HepG2 (cell line): ENCODE data around the gene FHIT. TPM values are rescaled to one million over a fixed set of nuclear protein-coding genes. Genes with fewer than 3 reads are reported as not detected.

Source experiments
- ATAC-seq: fragments of 200-7000 bp; cut with Tn5 transposase; 3 replicates; pipeline ENCODE4 v1.9.1; 2020; ENCODE audit warnings: mild to moderate bottlenecking, moderate library complexity
- BruUV-seq: library from RNA; stranded (reverse); fragments of 400-500 nt; replicated peaks from 2 replicates; lab custom pipeline; 2021; lab: Mats Ljungman, UMichigan
- CTCF ChIA-PET: fragments of 300-600 bp; formaldehyde crosslinking; extraction: SDS; loops from one replicate; lab custom pipeline; 2021; ENCODE audit warnings: low total read pairs, inconsistent platforms, low intra/inter-chr PET ratio; lab: Yijun Ruan, JAX
- POLR2A ChIA-PET: fragments of 350-600 bp; sonication (Branson Sonifier 250); formaldehyde crosslinking; loops from one replicate; lab custom pipeline; 2020; ENCODE audit warnings: antibody characterized with exemption, inconsistent platforms; lab: Yijun Ruan, JAX
- DNase-seq: peaks from one replicate; pipeline ENCODE4 v3.0.0-alpha.2; 2015; ENCODE audit warnings: low spot score
- FAIRE-seq: peaks from 3 replicates; lab custom pipeline; 2011; peaks lifted over from hg19 to GRCh38; lab: Jason Lieb, UNC
- H2AFZ ChIP-seq: one replicate; pipeline ENCODE4 v1.6.1; 2011; ENCODE audit warnings: low read length, inconsistent platforms
- H3K27ac ChIP-seq: fragments of 300-600 bp; 3 replicates; pipeline ENCODE4 v1.8.0; 2011; ENCODE audit warnings: mixed run types, mild to moderate bottlenecking, mixed read lengths, low read length, inconsistent platforms; ENCODE audit not compliant: insufficient read depth; ENCODE audit errors: extremely low read length
- H3K27me3 ChIP-seq, 2 experiments: fragments of 200-600 bp in 1 of 2; 2 replicates in 1 of 2; 3 replicates in 1 of 2; pipeline versions ENCODE4 v1.6.0 to v1.8.0; 2011; ENCODE audit warnings: low read length in 2 of 2, mild to moderate bottlenecking in 2 of 2, moderate library complexity in 2 of 2, inconsistent platforms in 1 of 2; ENCODE audit not compliant: insufficient read depth in 2 of 2, control insufficient read depth in 1 of 2
- H3K36me3 ChIP-seq, 2 experiments: fragments of 200-600 bp in 1 of 2; replicated peaks in 1 of 2; 2 replicates in 1 of 2; 3 replicates in 1 of 2; pipeline versions ENCODE4 v1.5.1 to v1.8.0; 2011; ENCODE audit warnings: low read length in 2 of 2, inconsistent platforms in 1 of 2; ENCODE audit not compliant: insufficient read depth in 2 of 2, control insufficient read depth in 1 of 2
- H3K4me1 ChIP-seq: 2 replicates; pipeline ENCODE4 v1.5.1; 2012; ENCODE audit warnings: low read length, inconsistent platforms; ENCODE audit not compliant: insufficient read depth
- H3K4me2 ChIP-seq: 2 replicates; pipeline ENCODE4 v1.6.0; 2011; ENCODE audit warnings: low read depth, low read length, inconsistent platforms
- H3K4me3 ChIP-seq, 3 experiments: fragments of 200-600 bp in 1 of 3; sonication (generic), shearing (Covaris generic) in 1 of 3; replicated peaks in 1 of 3; 2 replicates each; pipeline ENCODE4 v1.5.1; 2011 to 2016; ENCODE audit warnings: low read length in 3 of 3, inconsistent platforms in 2 of 3, low read depth in 2 of 3, mild to moderate bottlenecking in 2 of 3, control low read depth in 1 of 3, mixed read lengths in 1 of 3; ENCODE audit not compliant: insufficient read depth in 1 of 3
- H3K79me2 ChIP-seq: one replicate; pipeline ENCODE4 v1.6.1; 2011; ENCODE audit warnings: low read length, inconsistent platforms; ENCODE audit not compliant: insufficient read depth
- H3K9ac ChIP-seq: 2 replicates; pipeline ENCODE4 v1.6.0; 2011; ENCODE audit warnings: mild to moderate bottlenecking, low read depth, low read length, inconsistent platforms; ENCODE audit not compliant: insufficient read depth
- H3K9me3 ChIP-seq: 2 replicates; pipeline ENCODE4 v1.5.1; 2012; ENCODE audit warnings: mild to moderate bottlenecking, low read length
- H4K20me1 ChIP-seq: 2 replicates; pipeline ENCODE4 v1.6.0; 2011; ENCODE audit warnings: inconsistent platforms, mild to moderate bottlenecking, low read length, moderate library complexity; ENCODE audit not compliant: insufficient read depth
- CREBL2 ChIP-seq: sonication (generic); formaldehyde crosslinking; IDR thresholded peaks from 2 replicates; pipeline ENCODE4 v1.8.1; 2023; ENCODE audit warnings: missing genetic modification reagents, mild to moderate bottlenecking, borderline replicate concordance
- EZH2 ChIP-seq: conservative IDR thresholded peaks from 2 replicates; pipeline ENCODE4 v1.6.1; 2012; ENCODE audit warnings: mild to moderate bottlenecking, low read depth, low read length, moderate library complexity
- FOXO1 ChIP-seq: sonication (generic); formaldehyde crosslinking; IDR thresholded peaks from 2 replicates; pipeline ENCODE4 v1.4.0; 2020; ENCODE audit warnings: missing genetic modification reagents
- GFI1 ChIP-seq: sonication (generic); formaldehyde crosslinking; IDR thresholded peaks from 2 replicates; pipeline ENCODE4 v1.5.0; 2020; ENCODE audit warnings: missing genetic modification reagents, mild to moderate bottlenecking, borderline replicate concordance
- KAT8 ChIP-seq: IDR thresholded peaks from 2 replicates; pipeline ENCODE4 v1.6.1; 2016; ENCODE audit warnings: missing genetic modification reagents, missing compliant biosample characterization
- MAFF ChIP-seq: IDR thresholded peaks from 2 replicates; pipeline ENCODE4 v1.6.1; 2011; ENCODE audit warnings: low read depth, low read length, improper control_type of control experiment
- MAFK ChIP-seq, 2 experiments: IDR thresholded peaks in 1 of 2; conservative IDR thresholded peaks in 1 of 2; 2 replicates each; pipeline ENCODE4 v1.6.1; 2011; ENCODE audit warnings: improper control_type of control experiment in 2 of 2, low read length in 2 of 2
- MTA3 ChIP-seq: sonication (generic); formaldehyde crosslinking; IDR thresholded peaks from 2 replicates; pipeline ENCODE4 v1.4.0; 2020; ENCODE audit warnings: missing genetic modification reagents
- SIX4 ChIP-seq: sonication (generic); formaldehyde crosslinking; IDR thresholded peaks from 2 replicates; pipeline ENCODE4 v1.4.0; 2020; ENCODE audit warnings: missing genetic modification reagents
- TEAD3 ChIP-seq: optimal IDR thresholded peaks from 2 replicates; pipeline ENCODE3; 2016; ENCODE audit warnings: borderline replicate concordance
- ZNF460 ChIP-seq: sonication (generic); formaldehyde crosslinking; IDR thresholded peaks from 2 replicates; pipeline ENCODE4 v1.5.1; 2020; ENCODE audit warnings: missing genetic modification reagents, mild to moderate bottlenecking, borderline replicate concordance
- ZNF704 ChIP-seq: sonication (generic); formaldehyde crosslinking; IDR thresholded peaks from 2 replicates; pipeline ENCODE4 v1.8.1; 2023; ENCODE audit warnings: mild to moderate bottlenecking, inconsistent platforms, moderate library complexity, missing genetic modification reagents, borderline replicate concordance
- WGBS: methylation state at CpG from one replicate; pipeline ENCODE4 v1.1.6; 2017; ENCODE audit warnings: low lambda C conversion rate; 5-methylcytosine and 5-hydroxymethylcytosine counted together
- in situ Hi-C: cut with HindIII; loops from 2 replicates; pipeline ENCODE4 v1.10.0; 2017; ENCODE audit warnings: low pct_unique_long_range_greater_than_20kb; ENCODE audit not compliant: extremely low pct_ligation_motif_present
- intact Hi-C: fragments of 100-400 bp; cut with micrococcal nuclease; formaldehyde crosslinking; loops from one replicate; pipeline ENCODE4 v1.10.0; 2022; ENCODE audit not compliant: unreplicated experiment
- polyA plus RNA-seq, 8 experiments: library from polyadenylated mRNA; depleted of rRNA in 3 of 8; stranded (reverse) in 7 of 8; unstranded in 1 of 8; fragments of >200 nt; fragmentation: Illumina TruSeq in 4 of 8; extraction: Trizol in 4 of 8; gene quantifications; 2 replicates each; pipeline versions ENCODE4 v1.2.1 to v1.2.3, GENCODE V29; 2011 to 2016; ENCODE audit warnings: low read depth in 4 of 8, missing spikeins in 1 of 8, mixed read lengths in 1 of 8; ENCODE audit not compliant: insufficient read depth in 1 of 8
- total RNA-seq, 5 experiments: library from RNA; depleted of rRNA; stranded (reverse); fragments of >200 nt; fragmentation: Illumina TruSeq; extraction: Trizol; gene quantifications; 2 replicates each; pipeline ENCODE4 v1.2.3, GENCODE V29; 2016; ENCODE audit warnings: low read depth in 1 of 5
- TF ChIP-seq, protein P1 (sequence below): IDR thresholded peaks from 2 replicates; pipeline ENCODE4 v1.6.1; 2016; ENCODE audit warnings: missing compliant biosample characterization, missing genetic modification reagents, borderline replicate concordance
- TF ChIP-seq, protein P2 (sequence below): IDR thresholded peaks from 2 replicates; pipeline ENCODE4 v1.6.1; 2016; ENCODE audit warnings: low read depth, control low read depth

FHIT gene
- total and polyA plus RNA-seq, 2 of the 13 experiments (the other 11 are each of a cell fraction or from before 2014, with no cell fraction given): 4.0 to 4.6 TPM

GRCh38 chr3:59753808-59754450 is 1497.3 kb downstream of the FHIT start:
- H3K27me3 ChIP-seq: no peaks in the 10 kb centered on the region
- no peak overlapping the region for H3K9ac ChIP-seq
- no peak overlapping the region for H3K27ac ChIP-seq
- no peak overlapping the region for H2AFZ ChIP-seq
- no peaks in the 10 kb centered on the region for H3K79me2 ChIP-seq
- H3K4me1 ChIP-seq: no peaks in the 10 kb centered on the region; the same call in 1 of the 2 replicates
- H4K20me1 ChIP-seq: no peaks in the 10 kb centered on the region
- intact Hi-C loops (no loop called here), in situ Hi-C loops (no loop called here)
- no peak overlapping the region for H3K4me2 ChIP-seq
- 40% methylated on average over 7 of the region's 7 CpGs for WGBS
- ATAC-seq (no peak), DNase-seq (no peak), FAIRE-seq (no peak)
- ChIA-PET CTCF (no interaction called here), POLR2A (no interaction called here)
- H3K36me3 ChIP-seq: no peaks in the 10 kb centered on the region
- no TSS peak for BruUV-seq
- TF ChIP-seq EZH2: no peak
- TF ChIP-seq CREBL2 (CRISPR knock-in tag): no peak
- TF ChIP-seq MAFF: peak; percentile 99
- no peak for TF ChIP-seq ZNF460 (CRISPR knock-in tag)
- TF ChIP-seq, protein P1, sequence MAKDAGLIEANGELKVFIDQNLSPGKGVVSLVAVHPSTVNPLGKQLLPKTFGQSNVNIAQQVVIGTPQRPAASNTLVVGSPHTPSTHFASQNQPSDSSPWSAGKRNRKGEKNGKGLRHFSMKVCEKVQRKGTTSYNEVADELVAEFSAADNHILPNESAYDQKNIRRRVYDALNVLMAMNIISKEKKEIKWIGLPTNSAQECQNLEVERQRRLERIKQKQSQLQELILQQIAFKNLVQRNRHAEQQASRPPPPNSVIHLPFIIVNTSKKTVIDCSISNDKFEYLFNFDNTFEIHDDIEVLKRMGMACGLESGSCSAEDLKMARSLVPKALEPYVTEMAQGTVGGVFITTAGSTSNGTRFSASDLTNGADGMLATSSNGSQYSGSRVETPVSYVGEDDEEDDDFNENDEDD (CRISPR knock-in tag): no peak
- no peak for TF ChIP-seq KAT8
- peak; percentile 97 to 100 for TF ChIP-seq MAFK (conservative IDR thresholded peaks at IDR 0.05 in 1 of 2, IDR thresholded peaks at IDR 0.05 in 1 of 2; ENCODE audit: low read length in 2 of 2)
- H3K4me3 ChIP-seq: no peak overlapping the region
- H3K9me3 ChIP-seq: no peaks in the 10 kb centered on the region

GRCh38 chr3:59752925-59753324 is 1498.3 kb downstream of the FHIT start:
- Histone ChIP-seq H3K36me3 (no peaks in the 10 kb centered on the region), H3K4me1 (no peaks in the 10 kb centered on the region), H3K4me3 (no peak overlapping the region), H3K27me3 (no peaks in the 10 kb centered on the region), H3K79me2 (no peaks in the 10 kb centered on the region), H2AFZ (no peak overlapping the region), H3K9ac (no peak overlapping the region), H3K4me2 (no peak overlapping the region), H3K9me3 (no peaks in the 10 kb centered on the region), H3K27ac (no peak overlapping the region), H4K20me1 (no peaks in the 10 kb centered on the region)
- intact Hi-C loops: no loop called here
- ATAC-seq (no peak), DNase-seq (no peak), FAIRE-seq (no peak)
- in situ Hi-C loops: no loop called here
- no TSS peak for BruUV-seq
- POLR2A ChIA-PET: no interaction called here
- CTCF ChIA-PET: no interaction called here
- TF ChIP-seq TEAD3 (CRISPR knock-in tag) (no peak), SIX4 (CRISPR knock-in tag) (no peak), MTA3 (CRISPR knock-in tag) (no peak), GFI1 (no peak), ZNF704 (no peak), FOXO1 (no peak)
- TF ChIP-seq, protein P2, sequence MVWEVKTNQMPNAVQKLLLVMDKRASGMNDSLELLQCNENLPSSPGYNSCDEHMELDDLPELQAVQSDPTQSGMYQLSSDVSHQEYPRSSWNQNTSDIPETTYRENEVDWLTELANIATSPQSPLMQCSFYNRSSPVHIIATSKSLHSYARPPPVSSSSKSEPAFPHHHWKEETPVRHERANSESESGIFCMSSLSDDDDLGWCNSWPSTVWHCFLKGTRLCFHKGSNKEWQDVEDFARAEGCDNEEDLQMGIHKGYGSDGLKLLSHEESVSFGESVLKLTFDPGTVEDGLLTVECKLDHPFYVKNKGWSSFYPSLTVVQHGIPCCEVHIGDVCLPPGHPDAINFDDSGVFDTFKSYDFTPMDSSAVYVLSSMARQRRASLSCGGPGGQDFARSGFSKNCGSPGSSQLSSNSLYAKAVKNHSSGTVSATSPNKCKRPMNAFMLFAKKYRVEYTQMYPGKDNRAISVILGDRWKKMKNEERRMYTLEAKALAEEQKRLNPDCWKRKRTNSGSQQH (CRISPR knock-in tag): no peak
